ENCODE measurements around the gene TSPAN32.

TSPAN32 gene

DNA sequence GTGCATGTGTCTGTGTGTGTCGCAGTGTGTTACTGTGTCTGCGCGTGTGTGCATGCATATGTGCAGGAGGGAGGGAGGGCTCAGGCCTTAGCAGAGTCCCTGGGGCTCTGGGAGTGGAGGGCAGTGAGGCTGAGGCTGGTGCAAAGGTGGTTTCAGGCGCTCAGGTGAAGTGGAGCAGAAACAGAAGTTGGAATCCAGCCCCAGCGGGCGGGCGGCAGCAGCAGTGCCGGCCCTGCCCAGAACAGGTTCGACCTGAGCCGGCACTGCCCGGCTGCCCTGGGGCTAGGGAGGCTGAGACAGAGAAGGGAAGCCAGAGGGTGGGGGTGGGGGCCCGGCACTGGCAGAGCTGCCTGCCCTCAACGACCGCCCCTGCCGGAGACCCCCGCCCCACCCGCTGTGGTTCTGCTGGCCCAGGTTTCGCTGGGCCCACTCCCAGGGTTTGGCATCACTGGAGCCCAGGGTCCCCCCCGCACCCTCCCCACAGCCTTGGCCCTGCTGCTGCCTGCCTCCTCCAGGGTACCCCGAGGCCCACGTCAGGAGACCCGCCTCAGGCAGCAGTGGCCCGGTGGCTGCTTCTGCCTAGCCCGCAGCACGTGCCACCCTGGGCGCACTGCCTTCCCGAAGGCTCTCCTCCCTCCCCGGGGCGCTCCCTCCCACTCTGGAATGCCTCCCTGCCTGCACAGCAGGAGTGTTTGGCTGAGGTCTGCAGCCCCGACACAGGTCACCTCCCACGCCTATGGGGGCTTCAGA lies 44.7 kb upstream of the TSPAN32 start:
- Histone ChIP-seq H3K36me3 (ENCODE audit: insufficient read depth, low read length) (no peaks in the 10 kb centered on the region), H2AFZ (ENCODE audit: low read depth, low read length) (no peak overlapping the region), H3K27ac (ENCODE audit: low read length) (no peak overlapping the region), H3K9ac (ENCODE audit: low read depth, low read length) (no peak overlapping the region), H4K20me1 (ENCODE audit: insufficient read depth, low read length) (no peaks in the 10 kb centered on the region), H3K79me2 (ENCODE audit: insufficient read depth, low read length) (no peaks in the 10 kb centered on the region), H3K4me2 (ENCODE audit: insufficient read depth, low read length) (no peak overlapping the region), H3K9me3 (ENCODE audit: insufficient read depth, low read length, severe bottlenecking) (no peaks in the 10 kb centered on the region), H3K4me3 (ENCODE audit: low read depth in 1 of 2, low read length in 2 of 2) (no peak overlapping the region), H3K27me3 (ENCODE audit: insufficient read depth, low read length, poor library complexity) (no peaks in the 10 kb centered on the region), H3K4me1 (ENCODE audit: insufficient read depth, low read length) (no peaks in the 10 kb centered on the region)
- DNase-seq: no peak
- TF ChIP-seq, protein P1, sequence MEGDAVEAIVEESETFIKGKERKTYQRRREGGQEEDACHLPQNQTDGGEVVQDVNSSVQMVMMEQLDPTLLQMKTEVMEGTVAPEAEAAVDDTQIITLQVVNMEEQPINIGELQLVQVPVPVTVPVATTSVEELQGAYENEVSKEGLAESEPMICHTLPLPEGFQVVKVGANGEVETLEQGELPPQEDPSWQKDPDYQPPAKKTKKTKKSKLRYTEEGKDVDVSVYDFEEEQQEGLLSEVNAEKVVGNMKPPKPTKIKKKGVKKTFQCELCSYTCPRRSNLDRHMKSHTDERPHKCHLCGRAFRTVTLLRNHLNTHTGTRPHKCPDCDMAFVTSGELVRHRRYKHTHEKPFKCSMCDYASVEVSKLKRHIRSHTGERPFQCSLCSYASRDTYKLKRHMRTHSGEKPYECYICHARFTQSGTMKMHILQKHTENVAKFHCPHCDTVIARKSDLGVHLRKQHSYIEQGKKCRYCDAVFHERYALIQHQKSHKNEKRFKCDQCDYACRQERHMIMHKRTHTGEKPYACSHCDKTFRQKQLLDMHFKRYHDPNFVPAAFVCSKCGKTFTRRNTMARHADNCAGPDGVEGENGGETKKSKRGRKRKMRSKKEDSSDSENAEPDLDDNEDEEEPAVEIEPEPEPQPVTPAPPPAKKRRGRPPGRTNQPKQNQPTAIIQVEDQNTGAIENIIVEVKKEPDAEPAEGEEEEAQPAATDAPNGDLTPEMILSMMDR (IDR thresholded peaks at IDR 0.05; ENCODE audit: borderline replicate concordance, extremely low read depth, low read length, poor library complexity, severe bottlenecking): no peak
- TF ChIP-seq EZH2 (IDR thresholded peaks at IDR 0.05; ENCODE audit: borderline replicate concordance, low read depth, low read length, severe bottlenecking): no peak
- ATAC-seq (ENCODE audit: insufficient read depth, low read depth): no peak

DNA sequence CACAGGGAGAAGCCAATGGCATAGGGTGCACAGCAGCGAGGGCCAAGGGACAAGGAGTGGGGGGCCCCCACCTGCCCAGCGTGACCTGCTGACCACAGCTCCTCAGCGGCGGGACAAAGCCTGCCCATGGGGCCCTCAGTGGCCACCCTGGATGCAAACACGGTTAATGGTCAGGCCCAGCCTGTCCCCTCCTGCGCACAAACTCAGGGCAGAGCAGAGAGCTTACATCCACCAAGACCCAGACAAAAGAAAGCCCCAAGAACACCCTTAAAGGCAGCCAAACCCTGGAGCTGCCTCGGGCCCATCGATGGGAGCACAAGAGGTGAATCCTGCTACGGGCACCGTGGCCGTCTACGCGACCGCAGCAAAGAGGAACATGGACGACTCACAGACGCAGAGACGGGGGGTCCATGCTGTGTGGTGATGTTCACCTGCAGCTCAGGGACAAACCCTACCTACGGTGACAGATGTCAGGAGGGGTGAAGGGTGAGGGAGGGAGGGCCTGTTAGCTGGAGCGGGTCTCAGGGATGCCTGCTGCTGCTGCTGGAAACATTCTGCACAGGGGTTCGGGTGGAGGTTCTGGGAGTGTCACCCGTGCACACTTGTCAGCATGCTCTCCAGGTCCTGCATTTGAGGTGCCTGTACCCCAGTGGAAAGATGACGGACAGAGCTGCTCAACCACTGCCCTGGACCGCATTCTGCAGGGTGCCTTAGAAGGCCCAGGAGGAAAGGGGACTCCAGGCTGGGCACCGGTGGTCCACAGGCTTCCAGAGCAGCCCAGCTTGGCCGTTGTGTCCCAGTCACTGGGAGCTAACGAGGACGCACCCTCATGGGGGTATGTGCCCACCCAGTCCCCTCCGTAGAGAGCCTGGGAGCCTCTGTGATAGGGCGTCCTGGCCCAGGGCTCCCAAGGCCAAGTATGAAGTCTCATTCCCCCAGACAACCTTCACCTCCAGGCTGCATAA lies 43.0 kb upstream of the TSPAN32 start:
- Histone ChIP-seq H3K4me2 (ENCODE audit: insufficient read depth, low read length) (no peak overlapping the region), H3K4me3 (ENCODE audit: low read depth in 1 of 2, low read length in 2 of 2) (no peak overlapping the region), H3K36me3 (ENCODE audit: insufficient read depth, low read length) (no peaks in the 10 kb centered on the region), H3K79me2 (ENCODE audit: insufficient read depth, low read length) (no peaks in the 10 kb centered on the region), H4K20me1 (ENCODE audit: insufficient read depth, low read length) (no peaks in the 10 kb centered on the region), H2AFZ (ENCODE audit: low read depth, low read length) (no peak overlapping the region), H3K9ac (ENCODE audit: low read depth, low read length) (no peak overlapping the region), H3K9me3 (ENCODE audit: insufficient read depth, low read length, severe bottlenecking) (no peaks in the 10 kb centered on the region), H3K27ac (ENCODE audit: low read length) (no peak overlapping the region), H3K4me1 (ENCODE audit: insufficient read depth, low read length) (peaks cover 10% of the 10 kb centered on the region), H3K27me3 (ENCODE audit: insufficient read depth, low read length, poor library complexity) (no peaks in the 10 kb centered on the region)
- no peak for DNase-seq
- TF ChIP-seq EZH2 (IDR thresholded peaks at IDR 0.05; ENCODE audit: borderline replicate concordance, low read depth, low read length, severe bottlenecking): no peak
- TF ChIP-seq, protein P1 (IDR thresholded peaks at IDR 0.05; ENCODE audit: borderline replicate concordance, extremely low read depth, low read length, poor library complexity, severe bottlenecking): no peak
- no peak for ATAC-seq (ENCODE audit: insufficient read depth, low read depth)

DNA sequence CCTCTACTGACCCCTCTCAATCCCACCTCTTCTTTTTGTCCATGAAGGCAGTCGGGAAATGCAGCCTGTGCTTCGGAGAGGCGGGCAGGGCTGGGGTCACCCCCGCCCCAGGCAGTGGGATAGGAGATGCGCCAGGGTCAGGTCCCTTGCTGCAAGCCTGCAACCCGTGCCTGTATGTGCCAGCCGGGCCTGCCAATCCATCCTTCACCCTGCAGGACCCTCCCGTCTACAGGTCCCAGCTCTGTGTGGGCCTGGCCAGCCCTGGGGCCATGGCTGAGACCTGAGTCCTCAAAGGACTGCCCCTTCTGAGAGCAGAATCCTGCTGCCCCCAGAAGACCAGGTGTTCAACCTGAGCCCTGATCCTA lies 42.4 kb upstream of the TSPAN32 start:
- Histone ChIP-seq H2AFZ (ENCODE audit: low read depth, low read length) (no peak overlapping the region), H3K4me2 (ENCODE audit: insufficient read depth, low read length) (no peak overlapping the region), H3K27ac (ENCODE audit: low read length) (no peak overlapping the region), H3K4me3 (ENCODE audit: low read depth in 1 of 2, low read length in 2 of 2) (no peak overlapping the region), H3K79me2 (ENCODE audit: insufficient read depth, low read length) (no peaks in the 10 kb centered on the region), H4K20me1 (ENCODE audit: insufficient read depth, low read length) (no peaks in the 10 kb centered on the region), H3K36me3 (ENCODE audit: insufficient read depth, low read length) (no peaks in the 10 kb centered on the region), H3K9me3 (ENCODE audit: insufficient read depth, low read length, severe bottlenecking) (no peaks in the 10 kb centered on the region), H3K4me1 (ENCODE audit: insufficient read depth, low read length) (peaks cover 17% of the 10 kb centered on the region), H3K27me3 (ENCODE audit: insufficient read depth, low read length, poor library complexity) (no peaks in the 10 kb centered on the region), H3K9ac (ENCODE audit: low read depth, low read length) (no peak overlapping the region)
- no peak for DNase-seq
- no peak for ATAC-seq (ENCODE audit: insufficient read depth, low read depth)
- TF ChIP-seq, protein P1 (IDR thresholded peaks at IDR 0.05; ENCODE audit: borderline replicate concordance, extremely low read depth, low read length, poor library complexity, severe bottlenecking): no peak
- no peak for TF ChIP-seq EZH2 (IDR thresholded peaks at IDR 0.05; ENCODE audit: borderline replicate concordance, low read depth, low read length, severe bottlenecking)
